Ishikawa (cell line): ENCODE results near the gene MBD3.

Source experiments
- CEBPB ChIP-seq: IDR thresholded peaks from 2 replicates; pipeline ENCODE4 v1.6.1; 2012
- CREB1 ChIP-seq: IDR thresholded peaks from 2 replicates; pipeline ENCODE4 v1.6.1; 2012; ENCODE audit warnings: low read depth
- EGR1 ChIP-seq: IDR thresholded peaks from 2 replicates; pipeline ENCODE4 v1.6.1; 2012
- EP300 ChIP-seq: IDR thresholded peaks from 2 replicates; pipeline ENCODE4 v1.6.1; 2012; ENCODE audit warnings: borderline replicate concordance
- FOXM1 ChIP-seq: IDR thresholded peaks from 2 replicates; pipeline ENCODE4 v1.6.1; 2012; ENCODE audit warnings: low read depth, borderline replicate concordance
- NFIC ChIP-seq: IDR thresholded peaks from 2 replicates; pipeline ENCODE4 v1.6.1; 2012
- RAD21 ChIP-seq: IDR thresholded peaks from 2 replicates; pipeline ENCODE4 v1.6.1; 2012; ENCODE audit warnings: low read depth
- TAF1 ChIP-seq: IDR thresholded peaks from 2 replicates; pipeline ENCODE4 v1.6.1; 2012; ENCODE audit warnings: low read depth, mild to moderate bottlenecking
- TCF12 ChIP-seq: IDR thresholded peaks from 2 replicates; pipeline ENCODE4 v1.6.1; 2012; ENCODE audit warnings: low read depth
- TEAD4 ChIP-seq: IDR thresholded peaks from 2 replicates; pipeline ENCODE4 v1.6.1; 2012
- YY1 ChIP-seq: IDR thresholded peaks from 2 replicates; pipeline ENCODE4 v1.6.1; 2012; ENCODE audit warnings: low read depth
- TF ChIP-seq, protein P1 (sequence below): IDR thresholded peaks from 2 replicates; pipeline ENCODE4 v1.6.1; 2012; ENCODE audit warnings: low read depth, mild to moderate bottlenecking
- TF ChIP-seq, protein P2 (sequence below): IDR thresholded peaks from 2 replicates; pipeline ENCODE4 v1.6.1; 2012
- TF ChIP-seq, protein P3 (sequence below): IDR thresholded peaks from 2 replicates; pipeline ENCODE4 v1.6.1; 2012

DNA sequence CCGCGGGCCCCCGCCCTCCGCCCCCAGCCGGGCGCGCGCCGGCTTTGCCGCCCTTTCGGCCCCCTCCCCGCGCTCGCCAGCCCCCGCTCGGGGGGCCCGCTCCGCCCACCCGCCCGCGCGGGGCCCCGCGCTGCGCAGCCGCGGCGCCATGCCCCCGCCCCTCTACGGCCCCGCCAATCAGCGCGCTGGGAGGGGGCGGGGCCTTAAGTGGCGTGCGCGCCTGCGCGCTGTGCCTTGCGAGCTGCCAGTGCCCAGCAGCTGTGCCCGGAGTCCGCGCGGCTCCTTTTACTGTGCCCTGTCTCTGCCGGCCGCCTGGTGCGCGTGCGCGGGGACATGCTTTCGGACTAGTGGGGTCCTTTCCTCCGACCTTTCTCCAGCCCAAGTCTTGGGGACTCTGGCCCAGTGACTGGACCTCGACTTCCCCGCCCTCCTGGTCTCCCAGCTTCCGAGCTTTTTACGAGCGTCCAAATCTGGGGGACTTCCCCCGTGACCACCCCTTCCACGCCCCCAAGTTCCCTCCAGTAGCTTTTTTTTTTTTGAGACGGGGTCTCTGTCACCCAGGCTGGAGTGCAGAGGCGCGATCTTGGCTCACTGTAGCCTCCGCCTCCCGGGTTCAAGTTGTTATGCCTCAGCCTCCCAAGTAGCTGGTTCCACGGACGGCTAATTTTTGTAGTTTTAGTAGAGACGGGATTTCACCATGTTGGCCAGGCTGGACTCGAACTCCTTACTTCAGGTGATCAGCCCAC is at the start of gene MBD3:
- TF ChIP-seq, protein P1, sequence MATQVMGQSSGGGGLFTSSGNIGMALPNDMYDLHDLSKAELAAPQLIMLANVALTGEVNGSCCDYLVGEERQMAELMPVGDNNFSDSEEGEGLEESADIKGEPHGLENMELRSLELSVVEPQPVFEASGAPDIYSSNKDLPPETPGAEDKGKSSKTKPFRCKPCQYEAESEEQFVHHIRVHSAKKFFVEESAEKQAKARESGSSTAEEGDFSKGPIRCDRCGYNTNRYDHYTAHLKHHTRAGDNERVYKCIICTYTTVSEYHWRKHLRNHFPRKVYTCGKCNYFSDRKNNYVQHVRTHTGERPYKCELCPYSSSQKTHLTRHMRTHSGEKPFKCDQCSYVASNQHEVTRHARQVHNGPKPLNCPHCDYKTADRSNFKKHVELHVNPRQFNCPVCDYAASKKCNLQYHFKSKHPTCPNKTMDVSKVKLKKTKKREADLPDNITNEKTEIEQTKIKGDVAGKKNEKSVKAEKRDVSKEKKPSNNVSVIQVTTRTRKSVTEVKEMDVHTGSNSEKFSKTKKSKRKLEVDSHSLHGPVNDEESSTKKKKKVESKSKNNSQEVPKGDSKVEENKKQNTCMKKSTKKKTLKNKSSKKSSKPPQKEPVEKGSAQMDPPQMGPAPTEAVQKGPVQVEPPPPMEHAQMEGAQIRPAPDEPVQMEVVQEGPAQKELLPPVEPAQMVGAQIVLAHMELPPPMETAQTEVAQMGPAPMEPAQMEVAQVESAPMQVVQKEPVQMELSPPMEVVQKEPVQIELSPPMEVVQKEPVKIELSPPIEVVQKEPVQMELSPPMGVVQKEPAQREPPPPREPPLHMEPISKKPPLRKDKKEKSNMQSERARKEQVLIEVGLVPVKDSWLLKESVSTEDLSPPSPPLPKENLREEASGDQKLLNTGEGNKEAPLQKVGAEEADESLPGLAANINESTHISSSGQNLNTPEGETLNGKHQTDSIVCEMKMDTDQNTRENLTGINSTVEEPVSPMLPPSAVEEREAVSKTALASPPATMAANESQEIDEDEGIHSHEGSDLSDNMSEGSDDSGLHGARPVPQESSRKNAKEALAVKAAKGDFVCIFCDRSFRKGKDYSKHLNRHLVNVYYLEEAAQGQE = no peak
- TF ChIP-seq, protein P2, sequence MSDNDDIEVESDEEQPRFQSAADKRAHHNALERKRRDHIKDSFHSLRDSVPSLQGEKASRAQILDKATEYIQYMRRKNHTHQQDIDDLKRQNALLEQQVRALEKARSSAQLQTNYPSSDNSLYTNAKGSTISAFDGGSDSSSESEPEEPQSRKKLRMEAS = peak; percentile 13; the same call in 1 of the 2 replicates
- TF ChIP-seq NFIC = no peak
- TF ChIP-seq CEBPB = no peak
- TF ChIP-seq EP300 = peak; percentile 64
- peak; percentile 53 for TF ChIP-seq TAF1
- TF ChIP-seq CREB1 = no peak
- TF ChIP-seq TEAD4 = no peak
- 0 out of 2 replicates have a peak, but pooled peaks have one; percentile 31 for TF ChIP-seq EGR1
- TF ChIP-seq, protein P3, sequence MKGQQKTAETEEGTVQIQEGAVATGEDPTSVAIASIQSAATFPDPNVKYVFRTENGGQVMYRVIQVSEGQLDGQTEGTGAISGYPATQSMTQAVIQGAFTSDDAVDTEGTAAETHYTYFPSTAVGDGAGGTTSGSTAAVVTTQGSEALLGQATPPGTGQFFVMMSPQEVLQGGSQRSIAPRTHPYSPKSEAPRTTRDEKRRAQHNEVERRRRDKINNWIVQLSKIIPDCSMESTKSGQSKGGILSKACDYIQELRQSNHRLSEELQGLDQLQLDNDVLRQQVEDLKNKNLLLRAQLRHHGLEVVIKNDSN = no peak
- no peak for TF ChIP-seq RAD21
- no peak for TF ChIP-seq YY1
- no peak for TF ChIP-seq FOXM1
- no peak for TF ChIP-seq TCF12
